K562 (cell line): ENCODE results near the gene EIF4G1. TPM values are rescaled to one million over a fixed set of nuclear protein-coding genes. Genes with fewer than 3 reads are reported as not detected.

Source experiments
- ATF1 ChIP-seq, 2 experiments: fragments of 450-650 bp in 1 of 2; IDR thresholded peaks; 2 replicates each; pipeline ENCODE4 v1.6.1; 2016; ENCODE audit warnings: missing compliant biosample characterization in 1 of 2, missing genetic modification characterization in 1 of 2
- CCNT2 ChIP-seq: IDR thresholded peaks from 2 replicates; pipeline ENCODE4 v1.6.1; 2011; ENCODE audit warnings: borderline replicate concordance, low read depth, mild to moderate bottlenecking, moderate library complexity, mixed read lengths, low read length; ENCODE audit not compliant: insufficient read length; ENCODE audit errors: extremely low read depth
- NELFE ChIP-seq: IDR thresholded peaks from 2 replicates; pipeline ENCODE4 v1.6.1; 2011; ENCODE audit warnings: mild to moderate bottlenecking; ENCODE audit not compliant: insufficient read depth, insufficient read length
- RBM22 ChIP-seq: fragments of 200-400 bp; formaldehyde crosslinking; IDR thresholded peaks from 2 replicates; pipeline ENCODE4 v1.6.1; 2018; ENCODE audit warnings: low read length, low read depth; ENCODE audit not compliant: poor library complexity, severe bottlenecking
- ZNF3 ChIP-seq: fragments of 250-450 bp; sonication (Bioruptor Pico); IDR thresholded peaks from 2 replicates; pipeline ENCODE4 v1.5.0; 2021; ENCODE audit warnings: mild to moderate bottlenecking, moderate library complexity
- polyA plus RNA-seq, 8 experiments: library from polyadenylated mRNA; depleted of rRNA in 4 of 8; stranded (reverse) in 5 of 8; unstranded in 3 of 8; fragments of >200 nt; fragmentation: Nextera tagmentation in 2 of 8; fragmentation: Illumina TruSeq in 1 of 8; extraction: Ambion mirVana in 2 of 8; extraction: Trizol in 1 of 8; gene quantifications; 2 replicates each; pipeline versions ENCODE4 v1.2.1 to v1.2.3, GENCODE V29; 2011 to 2014; ENCODE audit warnings: inconsistent platforms in 1 of 8, missing spikeins in 1 of 8
- total RNA-seq, 7 experiments: library from RNA; depleted of rRNA in 6 of 7; stranded (reverse); fragments of >200 nt in 6 of 7; fragmentation: Illumina TruSeq in 2 of 7; extraction: Trizol in 2 of 7; gene quantifications; 2 replicates each; pipeline versions ENCODE4 v1.2.1 to v1.2.3, GENCODE V29; 2011 to 2021; ENCODE audit warnings: low replicate concordance in 1 of 7
- TF ChIP-seq, protein P1 (sequence below), 2 experiments: fragments of 450-650 bp; IDR thresholded peaks; 2 replicates each; pipeline ENCODE4 v1.6.1; 2016; ENCODE audit warnings: mild to moderate bottlenecking in 2 of 2, borderline replicate concordance in 1 of 2, low read depth in 1 of 2, moderate library complexity in 1 of 2
- TF ChIP-seq, protein P2 (sequence below): IDR thresholded peaks from 2 replicates; pipeline ENCODE4 v1.6.1; 2012; ENCODE audit warnings: low read depth, low read length, improper control_type of control experiment, borderline replicate concordance
- TF ChIP-seq, protein P3 (sequence below): fragments of 250-450 bp; sonication (Bioruptor Pico); IDR thresholded peaks from 2 replicates; pipeline ENCODE4 v1.4.0; 2020

The EIF4G1 gene
- total and polyA plus RNA-seq, 9 of the 15 experiments (the other 6 are each of a cell fraction or from before 2014, with no cell fraction given), result 4.6 to 505 (median 155) TPM

DNA sequence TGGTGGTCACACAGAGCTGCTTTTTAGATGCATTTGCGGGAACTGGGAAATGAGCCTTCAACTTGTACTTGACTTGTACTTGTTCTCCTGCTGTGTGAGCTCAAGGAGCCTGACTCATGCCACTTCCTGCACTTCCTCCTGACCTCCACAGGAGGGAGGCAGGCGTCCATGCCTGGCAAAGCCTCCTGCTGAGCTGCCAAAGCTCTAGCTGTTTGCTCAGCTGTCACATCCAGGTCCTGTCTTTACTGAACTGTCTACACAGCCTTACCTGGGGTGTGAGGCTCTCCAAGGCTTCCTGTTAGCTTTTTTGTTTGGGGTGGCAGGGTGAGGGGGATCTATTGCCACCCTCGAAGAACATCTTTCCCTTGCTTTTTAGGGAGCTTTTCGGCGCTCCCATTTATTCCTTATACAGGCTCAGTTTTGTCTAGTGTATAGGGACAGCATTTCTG is 57.2 kb downstream of the EIF4G1 start (continued):
- TF ChIP-seq, protein P1, sequence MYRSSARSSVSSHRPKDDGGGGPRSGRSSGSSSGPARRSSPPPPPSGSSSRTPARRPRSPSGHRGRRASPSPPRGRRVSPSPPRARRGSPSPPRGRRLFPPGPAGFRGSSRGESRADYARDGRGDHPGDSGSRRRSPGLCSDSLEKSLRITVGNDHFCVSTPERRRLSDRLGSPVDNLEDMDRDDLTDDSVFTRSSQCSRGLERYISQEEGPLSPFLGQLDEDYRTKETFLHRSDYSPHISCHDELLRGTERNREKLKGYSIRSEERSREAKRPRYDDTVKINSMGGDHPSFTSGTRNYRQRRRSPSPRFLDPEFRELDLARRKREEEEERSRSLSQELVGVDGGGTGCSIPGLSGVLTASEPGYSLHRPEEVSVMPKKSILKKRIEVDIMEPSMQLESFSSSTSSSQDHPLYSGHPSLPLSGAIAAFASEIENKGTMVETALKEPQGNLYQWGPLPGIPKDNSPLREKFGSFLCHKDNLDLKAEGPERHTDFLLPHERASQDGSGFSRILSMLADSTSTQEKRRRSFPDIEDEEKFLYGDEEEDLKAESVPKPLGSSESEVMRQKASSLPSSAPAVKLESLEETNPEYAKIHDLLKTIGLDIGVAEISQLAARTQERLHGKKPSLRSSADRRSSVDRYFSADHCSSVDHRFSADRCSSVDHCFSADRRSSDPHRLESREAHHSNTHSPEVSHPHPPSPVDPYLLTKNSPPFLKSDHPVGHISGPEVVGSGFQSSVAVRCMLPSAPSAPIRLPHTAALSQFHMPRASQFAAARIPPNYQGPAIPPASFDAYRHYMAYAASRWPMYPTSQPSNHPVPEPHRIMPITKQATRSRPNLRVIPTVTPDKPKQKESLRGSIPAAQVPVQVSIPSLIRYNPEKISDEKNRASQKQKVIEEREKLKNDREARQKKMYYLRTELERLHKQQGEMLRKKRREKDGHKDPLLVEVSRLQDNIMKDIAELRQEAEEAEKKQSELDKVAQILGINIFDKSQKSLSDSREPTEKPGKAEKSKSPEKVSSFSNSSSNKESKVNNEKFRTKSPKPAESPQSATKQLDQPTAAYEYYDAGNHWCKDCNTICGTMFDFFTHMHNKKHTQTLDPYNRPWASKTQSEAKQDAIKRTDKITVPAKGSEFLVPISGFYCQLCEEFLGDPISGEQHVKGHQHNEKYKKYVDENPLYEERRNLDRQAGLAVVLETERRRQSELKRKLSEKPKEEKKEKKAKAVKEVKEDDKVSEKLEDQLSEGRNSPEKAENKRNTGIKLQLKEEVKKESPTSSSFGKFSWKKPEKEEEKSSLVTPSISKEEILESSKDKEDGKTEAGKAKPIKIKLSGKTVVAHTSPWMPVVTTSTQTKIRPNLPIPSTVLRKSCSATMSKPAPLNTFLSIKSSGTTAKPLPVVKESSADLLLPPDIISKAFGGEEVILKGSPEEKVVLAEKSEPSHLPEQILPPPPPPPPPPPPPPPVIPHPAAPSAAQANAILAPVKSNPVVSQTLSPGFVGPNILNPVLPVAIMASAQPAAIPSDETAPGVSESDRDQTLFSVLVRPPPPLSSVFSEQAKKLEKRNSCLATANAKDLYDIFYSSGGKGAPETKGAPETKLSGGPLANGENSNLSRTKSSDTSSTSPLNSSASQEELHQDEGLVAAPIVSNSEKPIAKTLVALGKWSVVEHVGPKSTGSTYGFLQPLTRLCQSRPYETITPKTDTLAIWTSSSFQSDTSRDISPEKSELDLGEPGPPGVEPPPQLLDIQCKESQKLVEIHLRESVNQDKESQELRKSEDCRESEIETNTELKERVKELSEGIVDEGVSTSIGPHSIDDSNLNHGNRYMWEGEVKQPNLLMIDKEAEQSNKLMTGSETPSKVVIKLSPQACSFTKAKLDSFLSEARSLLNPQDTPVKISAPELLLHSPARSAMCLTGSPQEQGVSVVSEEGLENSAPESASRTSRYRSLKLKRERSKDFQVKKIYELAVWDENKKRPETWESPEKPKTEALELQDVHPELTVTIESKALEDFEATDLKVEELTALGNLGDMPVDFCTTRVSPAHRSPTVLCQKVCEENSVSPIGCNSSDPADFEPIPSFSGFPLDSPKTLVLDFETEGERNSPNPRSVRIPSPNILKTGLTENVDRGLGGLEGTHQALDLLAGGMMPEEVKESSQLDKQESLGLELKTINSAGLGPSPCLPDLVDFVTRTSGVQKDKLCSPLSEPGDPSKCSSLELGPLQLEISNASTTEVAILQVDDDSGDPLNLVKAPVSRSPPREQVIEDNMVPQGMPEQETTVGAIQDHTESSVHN (IDR thresholded peaks at IDR 0.05; ENCODE audit: borderline replicate concordance in 1 of 2, low read depth in 1 of 2), result no peak
- TF ChIP-seq, protein P2, sequence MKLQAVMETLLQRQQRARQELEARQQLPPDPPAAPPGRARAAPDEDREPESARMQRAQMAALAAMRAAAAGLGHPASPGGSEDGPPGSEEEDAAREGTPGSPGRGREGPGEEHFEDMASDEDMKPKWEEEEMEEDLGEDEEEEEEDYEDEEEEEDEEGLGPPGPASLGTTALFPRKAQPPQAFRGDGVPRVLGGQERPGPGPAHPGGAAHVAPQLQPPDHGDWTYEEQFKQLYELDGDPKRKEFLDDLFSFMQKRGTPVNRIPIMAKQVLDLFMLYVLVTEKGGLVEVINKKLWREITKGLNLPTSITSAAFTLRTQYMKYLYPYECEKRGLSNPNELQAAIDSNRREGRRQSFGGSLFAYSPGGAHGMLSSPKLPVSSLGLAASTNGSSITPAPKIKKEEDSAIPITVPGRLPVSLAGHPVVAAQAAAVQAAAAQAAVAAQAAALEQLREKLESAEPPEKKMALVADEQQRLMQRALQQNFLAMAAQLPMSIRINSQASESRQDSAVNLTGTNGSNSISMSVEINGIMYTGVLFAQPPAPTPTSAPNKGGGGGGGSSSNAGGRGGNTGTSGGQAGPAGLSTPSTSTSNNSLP, result no peak
- TF ChIP-seq NELFE, result no peak
- no peak for TF ChIP-seq RBM22
- TF ChIP-seq ZNF3, result no peak
- no peak for TF ChIP-seq ATF1 (CRISPR knock-in tag; IDR thresholded peaks at IDR 0.05)
- no peak for TF ChIP-seq ATF1 (tag; IDR thresholded peaks at IDR 0.05)
- TF ChIP-seq CCNT2, result no peak
- TF ChIP-seq, protein P3, sequence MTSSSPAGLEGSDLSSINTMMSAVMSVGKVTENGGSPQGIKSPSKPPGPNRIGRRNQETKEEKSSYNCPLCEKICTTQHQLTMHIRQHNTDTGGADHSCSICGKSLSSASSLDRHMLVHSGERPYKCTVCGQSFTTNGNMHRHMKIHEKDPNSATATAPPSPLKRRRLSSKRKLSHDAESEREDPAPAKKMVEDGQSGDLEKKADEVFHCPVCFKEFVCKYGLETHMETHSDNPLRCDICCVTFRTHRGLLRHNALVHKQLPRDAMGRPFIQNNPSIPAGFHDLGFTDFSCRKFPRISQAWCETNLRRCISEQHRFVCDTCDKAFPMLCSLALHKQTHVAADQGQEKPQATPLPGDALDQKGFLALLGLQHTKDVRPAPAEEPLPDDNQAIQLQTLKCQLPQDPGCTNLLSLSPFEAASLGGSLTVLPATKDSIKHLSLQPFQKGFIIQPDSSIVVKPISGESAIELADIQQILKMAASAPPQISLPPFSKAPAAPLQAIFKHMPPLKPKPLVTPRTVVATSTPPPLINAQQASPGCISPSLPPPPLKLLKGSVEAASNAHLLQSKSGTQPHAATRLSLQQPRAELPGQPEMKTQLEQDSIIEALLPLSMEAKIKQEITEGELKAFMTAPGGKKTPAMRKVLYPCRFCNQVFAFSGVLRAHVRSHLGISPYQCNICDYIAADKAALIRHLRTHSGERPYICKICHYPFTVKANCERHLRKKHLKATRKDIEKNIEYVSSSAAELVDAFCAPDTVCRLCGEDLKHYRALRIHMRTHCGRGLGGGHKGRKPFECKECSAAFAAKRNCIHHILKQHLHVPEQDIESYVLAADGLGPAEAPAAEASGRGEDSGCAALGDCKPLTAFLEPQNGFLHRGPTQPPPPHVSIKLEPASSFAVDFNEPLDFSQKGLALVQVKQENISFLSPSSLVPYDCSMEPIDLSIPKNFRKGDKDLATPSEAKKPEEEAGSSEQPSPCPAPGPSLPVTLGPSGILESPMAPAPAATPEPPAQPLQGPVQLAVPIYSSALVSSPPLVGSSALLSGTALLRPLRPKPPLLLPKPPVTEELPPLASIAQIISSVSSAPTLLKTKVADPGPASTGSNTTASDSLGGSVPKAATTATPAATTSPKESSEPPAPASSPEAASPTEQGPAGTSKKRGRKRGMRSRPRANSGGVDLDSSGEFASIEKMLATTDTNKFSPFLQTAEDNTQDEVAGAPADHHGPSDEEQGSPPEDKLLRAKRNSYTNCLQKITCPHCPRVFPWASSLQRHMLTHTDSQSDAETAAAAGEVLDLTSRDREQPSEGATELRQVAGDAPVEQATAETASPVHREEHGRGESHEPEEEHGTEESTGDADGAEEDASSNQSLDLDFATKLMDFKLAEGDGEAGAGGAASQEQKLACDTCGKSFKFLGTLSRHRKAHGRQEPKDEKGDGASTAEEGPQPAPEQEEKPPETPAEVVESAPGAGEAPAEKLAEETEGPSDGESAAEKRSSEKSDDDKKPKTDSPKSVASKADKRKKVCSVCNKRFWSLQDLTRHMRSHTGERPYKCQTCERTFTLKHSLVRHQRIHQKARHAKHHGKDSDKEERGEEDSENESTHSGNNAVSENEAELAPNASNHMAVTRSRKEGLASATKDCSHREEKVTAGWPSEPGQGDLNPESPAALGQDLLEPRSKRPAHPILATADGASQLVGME (CRISPR knock-in tag), result no peak
